ENCODE results near the gene SERINC3. TPM values are rescaled to one million over a fixed set of nuclear protein-coding genes. Genes with fewer than 3 reads are reported as not detected.

Gene SERINC3
- total and polyA plus RNA-seq, 2 of the 13 experiments (the other 11 are each of a cell fraction or from before 2014, with no cell fraction given), result 82.0 to 226 TPM

DNA sequence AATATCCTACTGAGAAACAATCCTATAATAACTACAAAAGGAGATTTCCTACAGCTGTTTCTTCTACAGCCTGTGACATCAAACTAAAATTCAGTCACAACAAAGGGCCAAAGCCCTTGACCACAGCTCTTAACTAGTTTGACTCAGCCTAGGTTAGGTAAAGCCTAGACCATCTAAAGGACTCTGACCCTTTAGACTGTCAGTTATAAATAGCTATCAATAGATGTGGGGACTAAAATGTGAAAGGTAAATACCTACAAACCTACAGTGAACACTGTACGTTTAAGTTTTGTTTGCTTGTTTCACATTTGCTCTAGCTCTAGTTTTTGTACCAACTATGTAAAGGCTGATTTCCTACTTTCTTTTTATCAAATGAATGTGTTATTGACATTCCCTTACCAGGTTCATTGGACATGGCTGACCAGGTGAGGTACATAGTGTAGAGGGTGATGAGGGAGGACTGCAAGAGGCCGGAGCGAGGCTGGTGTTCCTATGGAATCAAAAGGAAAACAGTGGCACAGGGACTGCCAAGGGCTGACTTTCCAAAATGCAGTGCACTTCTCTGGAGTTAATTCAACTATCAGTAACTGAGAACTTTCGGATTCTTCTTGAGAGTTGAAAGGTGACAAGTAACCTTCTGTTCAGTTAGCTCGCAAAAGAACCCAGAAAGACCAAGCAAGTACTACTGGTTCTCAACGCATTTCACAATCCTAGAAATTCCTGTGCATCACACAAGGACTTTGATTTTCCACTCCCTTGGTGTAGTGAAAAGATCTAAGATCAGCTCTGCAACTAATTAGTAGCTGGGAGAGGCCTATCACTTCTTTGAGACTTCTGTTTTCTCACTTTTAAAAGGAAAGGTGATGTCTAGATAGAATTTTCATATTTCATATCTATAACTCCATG, 17.2 kb downstream of the SERINC3 start (continued):
- TF ChIP-seq DMTF1 (CRISPR knock-in tag; IDR thresholded peaks at IDR 0.05), result no peak
- no peak for TF ChIP-seq ZNF24 (IDR thresholded peaks at IDR 0.05)
- no peak for TF ChIP-seq NFYC (CRISPR knock-in tag; IDR thresholded peaks at IDR 0.05)
- no peak for TF ChIP-seq SNAI1 (CRISPR knock-in tag; IDR thresholded peaks at IDR 0.05; ENCODE audit: borderline replicate concordance)
- no peak for TF ChIP-seq ZNF772 (CRISPR knock-in tag; IDR thresholded peaks at IDR 0.05)
- 0 out of 2 replicates have a peak, but pooled peaks have one; percentile 16 for TF ChIP-seq TBX2 (CRISPR knock-in tag; IDR thresholded peaks at IDR 0.05; ENCODE audit: borderline replicate concordance)
- no peak for TF ChIP-seq PHF8 (CRISPR knock-in tag; IDR thresholded peaks at IDR 0.05)
- TF ChIP-seq ATF7 (IDR thresholded peaks at IDR 0.05), result no peak
- TF ChIP-seq ATF7 (CRISPR knock-in tag; IDR thresholded peaks at IDR 0.05), result no peak
- no peak for TF ChIP-seq CBFB (CRISPR knock-in tag; IDR thresholded peaks at IDR 0.05)
- TF ChIP-seq HES4 (CRISPR knock-in tag; IDR thresholded peaks at IDR 0.05; ENCODE audit: borderline replicate concordance), result no peak
- TF ChIP-seq PATZ1 (CRISPR knock-in tag; IDR thresholded peaks at IDR 0.05), result no peak
- TF ChIP-seq ZNF251 (CRISPR knock-in tag; IDR thresholded peaks at IDR 0.05), result no peak
- TF ChIP-seq SOX6 (IDR thresholded peaks at IDR 0.05), result no peak
- peak; percentile 70 for TF ChIP-seq SOX6 (CRISPR knock-in tag; IDR thresholded peaks at IDR 0.05)
- TF ChIP-seq ZMYM4 (CRISPR knock-in tag; IDR thresholded peaks at IDR 0.05), result no peak
- TF ChIP-seq NCOA1 (CRISPR knock-in tag; IDR thresholded peaks at IDR 0.05), result no peak
- no peak for TF ChIP-seq ZNF784 (CRISPR knock-in tag; IDR thresholded peaks at IDR 0.05; ENCODE audit: borderline replicate concordance)
- no peak for TF ChIP-seq ETV5 (CRISPR knock-in tag; IDR thresholded peaks at IDR 0.05; ENCODE audit: borderline replicate concordance)
- TF ChIP-seq ZNF446 (CRISPR knock-in tag; IDR thresholded peaks at IDR 0.05), result no peak
- TF ChIP-seq ZNF597 (CRISPR knock-in tag; IDR thresholded peaks at IDR 0.05), result no peak
- peak; percentile 46; the same call in 1 of the 2 replicates for TF ChIP-seq TFAP4 (IDR thresholded peaks at IDR 0.05; ENCODE audit: borderline replicate concordance, low read depth)
- TF ChIP-seq SAFB2 (CRISPR knock-in tag; IDR thresholded peaks at IDR 0.05; ENCODE audit: borderline replicate concordance, low read depth), result no peak
- no peak for TF ChIP-seq SMC3 (IDR thresholded peaks at IDR 0.05; ENCODE audit: low read length)
